ENCODE results near the gene STX8.

Gene STX8

DNA sequence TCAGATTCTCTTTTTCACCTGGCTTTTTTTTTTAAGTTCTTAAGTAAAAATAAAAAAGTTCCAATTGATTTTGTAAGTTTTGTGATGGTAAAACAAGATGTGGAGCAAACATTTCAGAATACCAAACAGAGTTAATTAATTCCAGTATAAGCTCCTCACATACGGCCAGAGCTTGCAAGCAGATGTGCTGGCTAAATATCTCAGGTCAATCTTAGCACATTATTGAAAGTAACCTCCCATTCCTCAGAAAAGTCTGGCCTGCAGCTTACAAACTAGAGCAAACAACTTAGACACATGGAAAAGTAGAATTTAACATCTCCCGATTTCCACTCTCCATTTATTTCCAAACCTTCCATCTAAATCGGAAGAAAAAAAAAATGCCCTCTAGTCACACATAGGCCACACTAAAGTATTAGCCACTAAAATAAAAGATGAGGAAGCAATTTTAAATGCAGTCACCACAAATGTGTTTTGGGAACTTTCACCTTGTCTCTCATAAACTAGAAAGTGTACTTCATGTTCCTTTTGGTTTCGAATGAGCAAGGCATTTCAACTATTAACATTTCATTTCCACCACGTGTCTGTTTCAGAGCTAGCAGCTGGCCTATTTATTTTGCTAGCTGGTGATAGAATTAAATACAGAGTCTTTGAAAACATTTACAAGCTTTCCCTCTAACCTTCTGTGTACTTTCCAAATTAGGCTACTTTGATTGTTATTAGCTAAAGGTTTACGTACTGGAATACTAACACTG is 143.3 kb downstream of the STX8 start:
- DNase-seq (ENCODE audit: low read depth, low spot score): peak; percentile 65
- TF ChIP-seq, protein P1, sequence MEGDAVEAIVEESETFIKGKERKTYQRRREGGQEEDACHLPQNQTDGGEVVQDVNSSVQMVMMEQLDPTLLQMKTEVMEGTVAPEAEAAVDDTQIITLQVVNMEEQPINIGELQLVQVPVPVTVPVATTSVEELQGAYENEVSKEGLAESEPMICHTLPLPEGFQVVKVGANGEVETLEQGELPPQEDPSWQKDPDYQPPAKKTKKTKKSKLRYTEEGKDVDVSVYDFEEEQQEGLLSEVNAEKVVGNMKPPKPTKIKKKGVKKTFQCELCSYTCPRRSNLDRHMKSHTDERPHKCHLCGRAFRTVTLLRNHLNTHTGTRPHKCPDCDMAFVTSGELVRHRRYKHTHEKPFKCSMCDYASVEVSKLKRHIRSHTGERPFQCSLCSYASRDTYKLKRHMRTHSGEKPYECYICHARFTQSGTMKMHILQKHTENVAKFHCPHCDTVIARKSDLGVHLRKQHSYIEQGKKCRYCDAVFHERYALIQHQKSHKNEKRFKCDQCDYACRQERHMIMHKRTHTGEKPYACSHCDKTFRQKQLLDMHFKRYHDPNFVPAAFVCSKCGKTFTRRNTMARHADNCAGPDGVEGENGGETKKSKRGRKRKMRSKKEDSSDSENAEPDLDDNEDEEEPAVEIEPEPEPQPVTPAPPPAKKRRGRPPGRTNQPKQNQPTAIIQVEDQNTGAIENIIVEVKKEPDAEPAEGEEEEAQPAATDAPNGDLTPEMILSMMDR (IDR thresholded peaks at IDR 0.05; ENCODE audit: low read depth, low read length): no peak
- H3K4me3 ChIP-seq (ENCODE audit: low read depth, low read length): no peak overlapping the region
- in situ Hi-C loops (cut with HindIII; ENCODE audit: low sequenced_read_pairs): no loop called here

DNA sequence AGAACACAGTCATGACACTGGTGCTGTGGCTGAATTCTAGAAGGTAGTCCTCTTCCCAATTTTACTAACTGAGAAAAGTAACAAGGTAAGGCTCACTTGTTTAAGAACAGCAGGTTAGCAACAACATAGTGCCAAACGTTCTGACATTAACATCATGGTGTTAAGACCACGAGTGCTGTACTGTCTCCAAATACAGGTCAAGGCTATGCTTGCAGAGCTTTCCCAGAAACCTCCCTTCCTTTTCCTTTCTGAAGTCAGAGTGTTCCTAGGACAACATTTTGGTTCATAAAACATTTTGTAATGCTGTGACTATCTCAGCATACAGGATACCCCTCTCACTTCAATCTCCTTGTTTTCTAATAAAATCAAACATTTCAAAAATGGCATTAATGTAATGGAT is 144.0 kb downstream of the STX8 start:
- TF ChIP-seq, protein P1 (IDR thresholded peaks at IDR 0.05; ENCODE audit: low read depth, low read length): no peak
- H3K4me3 ChIP-seq (ENCODE audit: low read depth, low read length): no peak overlapping the region
- no peak for DNase-seq (ENCODE audit: low read depth, low spot score)
- in situ Hi-C loops (cut with HindIII; ENCODE audit: low sequenced_read_pairs): no loop called here

DNA sequence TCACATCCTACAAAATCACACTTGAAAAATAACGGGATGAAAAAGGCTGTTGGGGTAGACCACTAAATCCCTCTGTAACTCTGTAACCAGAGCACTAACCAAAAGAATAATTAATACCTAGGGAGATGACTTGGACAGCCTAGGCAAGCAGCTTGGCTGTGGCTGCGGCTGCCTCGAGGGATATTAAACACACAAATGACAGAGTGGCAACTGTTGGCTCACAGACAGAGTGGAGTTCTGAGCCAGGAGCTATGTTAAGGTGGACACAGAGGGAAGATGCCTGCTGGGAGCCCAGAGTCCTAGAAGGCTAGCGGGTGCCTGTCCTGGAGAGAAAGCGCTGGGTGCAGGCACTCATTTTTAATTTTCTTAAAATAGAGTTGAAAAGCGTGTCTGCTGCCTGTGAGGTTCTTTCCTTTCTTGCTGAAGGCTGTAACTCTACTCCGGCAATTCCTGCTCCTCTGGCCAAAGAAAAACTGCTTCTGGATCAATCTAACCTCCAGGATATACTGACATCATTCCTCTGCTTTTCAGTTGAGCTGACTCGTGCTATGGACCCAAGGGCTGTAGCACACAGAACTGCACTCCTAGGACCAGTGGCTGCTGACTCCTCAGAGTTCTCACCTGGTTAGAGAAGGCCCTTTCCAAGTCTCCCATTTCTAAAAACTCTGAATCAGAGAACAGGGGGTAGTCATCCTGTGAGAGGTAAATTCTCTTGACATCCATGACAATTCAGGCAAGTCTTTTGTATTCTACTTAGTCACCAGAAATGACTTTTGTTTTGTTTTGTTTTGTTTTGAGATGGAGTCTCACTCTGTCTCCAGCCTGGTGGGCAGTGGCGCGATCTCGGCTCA is 147.9 kb downstream of the STX8 start:
- no peak overlapping the region for H3K4me3 ChIP-seq (ENCODE audit: low read depth, low read length)
- peak; percentile 14 for DNase-seq (ENCODE audit: low read depth, low spot score)
- TF ChIP-seq, protein P1 (IDR thresholded peaks at IDR 0.05; ENCODE audit: low read depth, low read length): no peak
- in situ Hi-C loops (cut with HindIII; ENCODE audit: low sequenced_read_pairs): no loop called here

DNA sequence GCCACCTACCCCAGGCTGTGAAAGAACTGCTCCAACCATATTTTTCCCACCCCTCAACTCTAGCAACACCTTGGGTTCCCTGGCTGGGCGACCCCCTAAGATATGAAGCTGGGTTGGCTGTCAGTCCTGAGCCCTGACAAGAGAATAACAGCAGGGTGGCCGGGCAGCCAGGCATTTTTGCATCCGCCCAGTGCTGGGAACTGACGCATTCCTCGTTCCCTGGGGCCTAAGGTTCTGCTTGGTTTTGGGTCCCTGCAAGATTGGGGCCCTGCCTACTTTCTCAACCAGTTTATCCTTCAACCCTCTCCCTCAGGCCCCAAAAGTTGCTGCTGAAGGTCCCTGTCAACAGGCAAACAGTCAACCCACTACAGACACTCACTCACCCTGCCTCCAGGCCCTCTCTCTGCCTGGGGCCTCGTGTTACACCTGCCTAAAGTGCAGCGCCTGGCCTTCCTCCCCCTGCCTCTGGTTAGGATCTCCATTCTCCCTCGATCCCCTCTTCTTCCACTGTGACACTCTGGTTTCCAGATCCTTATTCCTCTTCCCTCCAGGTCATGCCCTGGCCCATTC is 151.5 kb downstream of the STX8 start:
- TF ChIP-seq, protein P1 (IDR thresholded peaks at IDR 0.05; ENCODE audit: low read depth, low read length): no peak
- H3K4me3 ChIP-seq (ENCODE audit: low read depth, low read length): no peak overlapping the region
- DNase-seq (ENCODE audit: low read depth, low spot score): no peak
- in situ Hi-C loops (cut with HindIII; ENCODE audit: low sequenced_read_pairs): no loop called here

DNA sequence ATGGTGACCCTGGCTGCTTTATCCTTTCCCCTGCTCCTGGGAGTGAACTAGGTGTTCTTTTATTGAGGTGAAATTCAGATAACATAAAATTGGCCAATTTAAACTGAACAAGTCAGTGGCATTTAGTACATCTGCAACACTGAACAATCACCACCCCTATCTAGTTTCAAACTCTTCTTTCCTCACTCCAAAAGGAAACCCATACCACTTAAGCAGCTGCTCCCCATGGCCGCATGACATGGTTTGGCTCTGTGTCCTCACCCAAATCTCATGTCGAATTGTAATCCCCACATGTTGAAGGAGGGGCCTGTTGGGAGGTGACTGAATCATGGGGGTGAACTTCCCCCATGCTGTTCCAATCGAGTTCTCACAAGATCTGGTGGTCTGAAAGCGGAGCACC is 154.1 kb downstream of the STX8 start:
- H3K4me3 ChIP-seq (ENCODE audit: low read depth, low read length): no peak overlapping the region
- no peak for DNase-seq (ENCODE audit: low read depth, low spot score)
- TF ChIP-seq, protein P1 (IDR thresholded peaks at IDR 0.05; ENCODE audit: low read depth, low read length): no peak
- in situ Hi-C loops (cut with HindIII; ENCODE audit: low sequenced_read_pairs): no loop called here

DNA sequence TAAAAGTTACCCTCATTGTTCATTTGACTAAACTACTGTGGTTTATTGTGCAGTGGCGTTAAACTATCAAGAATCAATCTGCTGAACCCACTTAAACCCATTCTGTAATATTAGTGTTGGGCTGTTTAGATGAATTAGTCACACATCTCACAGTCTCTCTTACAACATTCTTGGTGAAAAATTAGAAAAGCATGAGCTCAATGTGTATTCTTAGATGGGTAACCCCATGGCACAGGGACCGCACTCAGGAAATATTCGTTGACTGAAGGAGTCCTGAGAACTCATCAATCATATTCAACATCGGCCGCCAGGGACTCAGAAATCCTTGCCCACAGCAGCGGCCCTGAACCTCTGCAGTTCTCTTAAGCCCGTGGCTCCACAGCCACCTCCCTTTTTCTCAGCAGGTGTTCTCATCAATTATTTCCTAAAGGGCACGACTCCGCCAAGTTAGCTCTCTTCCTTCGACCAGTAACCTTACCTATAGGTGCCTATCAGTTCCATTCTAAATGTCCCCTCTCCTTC is 155.6 kb downstream of the STX8 start:
- DNase-seq (ENCODE audit: low read depth, low spot score): peak; percentile 16
- no peak overlapping the region for H3K4me3 ChIP-seq (ENCODE audit: low read depth, low read length)
- TF ChIP-seq, protein P1 (IDR thresholded peaks at IDR 0.05; ENCODE audit: low read depth, low read length): no peak
- in situ Hi-C loops (cut with HindIII; ENCODE audit: low sequenced_read_pairs): no loop called here
